Measurements from ENCODE around the gene KDM5B.
"Not testable (repeated sequence)": the region's sequence is repeated elsewhere in the genome, so short reads cannot be mapped to it uniquely, and the experiment has no call there.

Gene KDM5B

DNA sequence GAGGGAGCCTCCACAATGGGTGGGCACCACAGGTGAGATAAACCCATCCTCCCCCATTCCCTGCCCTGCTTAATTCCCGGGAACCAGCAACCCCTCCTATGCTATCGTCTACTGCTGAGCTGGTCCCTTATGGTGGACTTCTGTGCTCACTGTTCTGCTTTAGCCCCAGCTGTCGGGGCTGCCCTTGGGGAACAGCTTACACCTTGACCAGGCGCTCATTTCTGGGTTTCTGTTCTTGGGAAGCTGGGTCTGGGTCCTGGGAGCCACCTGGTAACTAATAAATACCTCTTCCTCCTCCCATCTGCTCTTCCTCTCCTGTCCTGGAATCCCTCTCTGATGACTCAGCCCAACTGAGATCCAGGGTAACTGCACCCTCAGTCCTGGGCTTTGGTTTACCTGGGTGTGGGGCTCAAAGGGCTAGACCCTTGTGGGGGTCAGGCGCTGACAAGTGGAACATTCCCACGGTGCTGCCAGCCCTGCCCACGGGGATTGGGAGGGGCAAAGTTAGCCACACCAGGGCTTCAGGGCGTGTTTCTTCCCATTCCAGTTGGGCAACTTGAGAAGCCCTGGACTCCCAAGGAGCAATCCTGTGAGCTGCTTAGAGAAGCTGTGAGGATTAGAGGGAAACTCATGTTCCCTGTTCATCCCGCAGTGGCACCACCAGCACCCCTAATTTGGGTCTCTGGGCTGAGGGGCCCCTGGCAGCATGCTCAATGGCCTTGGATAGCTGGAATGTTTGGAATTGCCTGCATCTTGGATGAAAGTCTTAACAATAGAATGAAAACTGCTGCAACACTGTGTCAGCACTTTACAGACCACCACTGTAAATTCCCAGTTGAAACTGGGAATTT is 4.2 kb upstream of the KDM5B start:
- DNase-seq, result no peak

DNA sequence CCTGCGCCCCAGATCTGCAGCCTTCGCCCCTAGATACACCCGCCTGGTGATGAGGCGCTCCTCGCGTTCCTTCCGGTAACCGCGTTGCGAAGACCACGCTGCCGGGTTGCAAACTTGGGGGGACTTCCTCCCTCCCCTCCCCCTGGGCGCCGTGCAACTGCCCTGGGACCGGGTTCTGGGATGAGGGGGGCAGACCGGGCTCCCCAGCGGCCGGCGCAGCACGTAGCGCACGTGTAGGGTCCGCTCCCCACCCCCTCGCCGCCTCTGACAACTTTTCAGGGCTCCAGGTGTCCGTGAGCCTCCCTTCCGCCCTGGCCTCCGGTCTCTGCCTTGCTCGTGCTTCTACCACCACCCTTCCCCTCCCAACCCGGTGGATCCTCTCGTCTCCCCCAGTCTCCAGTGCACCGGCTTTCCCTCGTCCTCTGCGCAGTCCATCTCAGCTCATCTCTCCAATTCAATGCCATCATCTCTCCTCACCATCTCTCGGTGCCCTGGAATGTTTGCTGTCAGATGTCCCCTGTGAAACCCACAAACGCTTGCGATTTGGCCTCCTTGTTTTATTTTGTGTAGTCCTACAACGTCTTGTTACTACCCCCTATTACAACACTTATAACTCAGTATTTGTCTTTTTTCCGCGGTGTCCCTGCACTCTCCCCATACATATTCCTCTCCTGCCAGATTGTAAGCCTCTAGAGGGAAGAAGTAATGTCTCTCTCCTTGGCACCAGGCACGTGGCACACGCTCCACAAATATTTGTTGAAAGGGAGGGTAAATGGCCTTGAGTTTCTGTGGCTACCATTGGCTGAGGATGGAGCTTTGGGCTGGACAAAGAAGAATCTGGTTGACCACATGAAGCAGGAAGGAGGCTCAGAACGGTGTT is 3.3 kb upstream of the KDM5B start:
- peak; percentile 26 for DNase-seq

DNA sequence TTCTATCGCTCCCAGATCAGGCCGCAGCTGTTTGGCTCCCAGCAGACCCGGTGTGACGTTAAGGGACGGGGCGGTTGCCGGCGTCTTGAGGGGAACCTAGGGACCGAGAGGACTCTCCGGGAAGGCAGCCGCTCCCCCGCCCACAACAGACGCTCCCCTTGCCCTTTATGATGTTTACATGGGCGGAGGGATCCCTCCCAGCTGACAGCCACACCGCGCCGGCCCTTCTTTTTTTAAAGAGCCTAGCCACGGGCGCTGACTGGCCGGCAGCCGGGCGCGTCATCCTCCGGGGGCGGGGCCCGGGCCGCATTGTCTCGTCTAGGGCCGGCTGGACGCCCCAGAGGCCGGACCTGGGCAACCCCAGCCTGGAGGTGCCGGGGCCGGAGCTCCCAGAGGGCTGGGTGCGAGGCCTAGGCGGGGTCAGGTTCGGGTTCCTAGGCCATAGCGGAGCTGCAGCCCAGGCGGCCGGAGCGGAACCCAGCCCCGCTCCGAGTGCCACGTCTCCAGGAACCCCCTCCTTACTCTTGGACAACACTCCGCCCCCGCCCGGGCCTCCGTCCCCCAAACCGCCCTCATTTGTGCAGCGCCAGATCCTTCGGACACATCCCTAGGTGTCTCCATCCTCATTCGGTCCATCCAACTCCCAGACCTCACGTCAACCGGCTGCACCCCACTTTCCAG is 2.5 kb upstream of the KDM5B start, which contains the start of gene PCAT6:
PCAT6 (plus strand) TSS at position 340 of the 681 bp plus-strand sequence.
- peak; percentile 98 for DNase-seq

DNA sequence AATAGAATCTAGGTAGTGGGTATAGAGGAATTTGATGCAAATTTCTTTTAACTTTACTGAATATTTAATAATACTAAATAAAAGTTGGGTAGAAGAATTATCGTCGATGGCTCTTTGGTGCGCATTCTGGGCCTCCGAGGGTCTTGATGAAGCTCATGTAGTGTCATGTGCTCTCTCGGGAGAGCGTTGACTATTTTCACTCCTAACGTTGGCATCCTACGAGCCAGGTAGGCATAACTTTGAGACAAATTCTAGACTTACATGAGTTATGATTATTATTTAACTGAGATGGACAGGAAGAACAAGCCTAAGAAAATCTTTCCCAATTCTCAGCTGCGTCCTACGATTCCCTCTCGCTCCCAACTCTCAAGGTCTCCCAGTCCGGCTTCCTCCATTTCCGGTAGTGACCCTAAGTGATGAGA is 2.0 kb upstream of the KDM5B start:
- no peak for DNase-seq

DNA sequence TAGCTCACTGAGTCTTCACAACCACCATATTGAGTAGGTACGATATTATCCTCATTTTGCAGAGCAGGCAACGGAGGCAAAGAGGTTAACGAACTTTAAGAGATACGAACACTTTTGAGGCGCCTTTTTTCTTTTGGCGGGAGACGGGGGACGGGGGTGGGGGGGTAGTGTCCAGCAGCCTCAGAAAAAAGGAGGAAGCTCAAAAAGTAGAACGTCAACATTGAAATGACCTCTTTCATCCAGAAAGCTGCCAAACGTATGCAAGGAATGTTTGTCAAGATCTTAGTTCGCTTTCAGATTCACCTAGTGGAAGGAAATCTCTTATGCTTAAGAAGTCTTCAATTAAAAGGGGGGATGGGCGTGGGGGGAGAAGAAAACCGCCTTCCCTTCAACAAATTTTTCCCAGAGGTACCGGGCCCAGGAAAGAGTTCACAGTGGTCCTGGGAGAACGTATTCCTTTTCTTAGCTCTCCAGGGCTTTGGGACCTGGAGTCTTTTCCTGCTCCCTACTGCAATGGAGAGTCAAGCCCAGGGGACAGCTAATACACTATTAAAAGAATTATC is 1.5 kb upstream of the KDM5B start:
- no peak for DNase-seq

GRCh38 chr1:202807451-202807925 is 733 bp downstream of the KDM5B start:
- DNase-seq, result peak; percentile 34

GRCh38 chr1:202806845-202807450 is 1.3 kb downstream of the KDM5B start:
- peak; percentile 24 for DNase-seq

GRCh38 chr1:202805886-202806844 is 2.1 kb downstream of the KDM5B start:
- DNase-seq, result no peak

DNA sequence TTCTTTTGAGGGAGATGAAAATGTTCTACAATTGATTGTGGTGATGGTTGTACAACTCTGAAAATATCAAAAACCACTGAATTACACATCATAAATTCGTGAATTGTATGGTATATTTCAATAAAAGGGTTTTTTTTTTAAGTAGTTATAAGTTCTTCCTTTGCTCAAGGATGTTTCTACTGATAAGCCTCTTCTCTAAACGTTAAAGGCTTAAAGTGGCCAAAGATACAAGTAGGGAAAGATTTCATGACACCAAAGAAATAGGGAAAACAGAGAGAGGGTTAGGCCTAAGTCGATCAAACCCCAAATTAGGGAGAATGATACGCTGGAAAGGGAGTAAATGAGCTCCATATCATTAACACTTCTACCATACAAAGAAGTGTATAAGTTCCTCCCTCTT is 4.1 kb downstream of the KDM5B start:
- DNase-seq, result no peak

DNA sequence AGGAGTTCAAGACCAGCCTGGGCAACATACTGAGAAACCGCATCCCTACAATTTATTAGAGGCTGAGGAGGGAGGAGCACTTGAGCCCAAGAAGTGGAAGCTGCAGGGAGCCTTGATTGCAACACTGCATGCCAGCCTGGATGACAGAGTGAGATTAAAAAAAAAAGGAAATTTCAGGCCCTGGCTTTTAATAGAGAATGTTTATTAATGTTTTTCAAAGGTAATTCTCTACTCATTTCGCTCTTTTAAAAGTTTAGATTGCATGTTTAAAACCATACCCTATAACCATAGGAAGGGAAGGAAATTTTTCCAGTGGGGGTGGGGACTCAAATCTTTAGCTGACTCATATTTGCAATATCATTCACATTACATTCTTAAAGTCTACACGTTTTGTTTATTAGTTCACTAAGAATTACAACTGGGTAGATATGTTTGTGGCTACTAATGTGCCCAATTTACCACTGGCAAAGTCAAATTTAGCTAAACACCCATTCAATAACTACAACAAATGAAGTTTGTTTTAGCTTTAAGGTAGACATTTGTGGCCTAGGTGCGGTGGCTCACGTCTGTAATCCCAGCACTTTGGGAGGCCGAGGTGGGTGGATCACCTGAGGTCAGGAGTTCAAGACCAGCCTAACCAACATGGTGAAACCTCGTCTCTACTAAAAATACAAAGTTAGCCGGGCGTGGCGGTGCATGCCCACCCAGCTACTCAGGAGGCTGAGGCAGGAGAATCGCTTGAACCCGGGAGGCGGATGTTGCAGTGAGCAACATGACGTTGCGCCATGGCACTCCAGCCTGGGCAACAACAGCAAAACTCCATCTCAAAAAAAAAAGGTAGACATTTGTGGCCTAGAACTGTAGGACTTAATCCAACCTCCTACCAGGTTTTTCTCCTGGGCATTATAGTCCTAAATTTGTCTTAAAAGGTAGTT is 5.0 kb downstream of the KDM5B start:
- no peak for DNase-seq

GRCh38 chr1:202802034-202802433 is 6.2 kb downstream of the KDM5B start:
- no peak for DNase-seq

DNA sequence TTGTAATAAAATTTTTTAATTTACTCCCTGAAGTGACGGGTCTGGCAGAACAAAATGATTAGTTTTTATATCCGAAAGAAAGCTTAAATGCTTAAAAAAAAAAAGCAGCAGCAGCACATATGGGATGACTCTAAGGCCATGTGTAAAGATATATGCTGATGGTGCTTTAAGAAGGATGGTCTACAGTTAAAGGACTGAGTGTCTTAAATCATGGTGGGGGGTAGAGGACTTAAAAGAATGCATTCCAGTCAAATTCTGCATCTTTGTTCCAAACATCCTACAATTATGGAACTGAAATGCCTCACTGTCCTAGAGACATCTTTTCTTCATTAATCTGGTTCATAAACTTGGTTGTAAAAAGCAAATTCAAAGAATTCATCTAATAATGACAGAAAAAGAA is 7.0 kb downstream of the KDM5B start:
- no peak for DNase-seq

DNA sequence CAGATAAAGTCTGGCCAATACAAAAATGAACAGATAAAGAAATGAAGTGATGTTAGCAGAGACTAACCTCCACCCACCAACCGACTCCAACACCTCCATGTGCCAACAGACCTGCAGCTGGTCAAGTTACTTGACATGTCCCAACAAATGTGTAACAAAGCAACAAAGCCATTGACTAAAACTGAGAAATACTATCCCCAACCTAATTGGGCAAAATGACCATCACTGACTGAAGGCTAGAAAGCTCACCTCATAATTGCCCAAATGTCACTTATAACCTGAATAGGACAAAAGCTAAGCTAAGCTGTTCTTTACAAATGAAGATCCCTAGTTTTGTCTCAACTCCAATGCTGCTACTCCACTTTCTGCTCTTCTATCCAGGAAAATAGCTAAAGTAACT is 7.5 kb downstream of the KDM5B start:
- no peak for DNase-seq

DNA sequence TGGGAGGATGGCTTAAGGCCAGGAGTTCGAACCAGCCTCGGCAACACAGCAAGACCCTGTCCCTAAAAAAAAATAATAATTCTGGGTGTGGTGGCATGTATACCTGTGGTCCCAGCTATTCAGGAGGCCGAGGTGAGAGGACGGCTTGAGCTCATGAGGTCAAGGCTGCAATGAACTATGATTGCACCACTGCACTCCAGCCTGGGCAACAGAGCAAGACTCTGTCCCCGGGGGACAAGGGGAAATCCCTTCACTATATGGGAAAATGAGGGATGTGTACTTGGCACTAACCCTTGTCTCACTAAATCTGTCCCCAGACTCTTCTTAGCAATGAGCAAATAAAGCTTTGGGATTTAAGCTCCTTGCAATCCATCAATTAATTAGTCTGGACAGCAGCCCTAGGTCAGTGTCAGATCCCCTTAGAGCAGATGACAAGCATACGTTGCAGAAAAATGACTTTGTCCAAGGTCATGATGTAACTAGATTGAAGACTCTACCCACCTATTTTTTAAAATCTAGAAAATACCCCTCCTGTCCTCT is 9.4 kb downstream of the KDM5B start:
- no peak for DNase-seq

DNA sequence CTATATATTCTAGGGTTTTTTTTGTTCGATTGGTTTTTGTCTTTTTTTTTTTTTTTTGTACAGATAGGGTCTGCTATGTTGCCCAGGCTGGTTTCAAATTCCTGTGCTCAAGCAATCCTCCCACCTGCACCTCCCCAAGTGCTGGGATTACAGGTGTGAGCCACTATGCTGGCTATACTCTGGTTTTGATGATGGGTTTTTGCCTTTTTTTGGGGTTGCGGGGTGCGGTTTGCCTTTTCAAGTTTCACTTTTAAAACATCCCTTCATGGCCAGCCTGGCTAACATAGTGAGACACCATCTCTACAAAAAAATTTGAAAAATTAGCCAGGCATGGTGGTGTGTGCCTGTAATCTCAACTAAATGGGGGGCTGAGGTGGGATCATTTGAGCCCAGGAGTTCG is 10.0 kb downstream of the KDM5B start:
- DNase-seq, result no peak

- no peak for DNase-seq
Measured at GRCh38 chr1:202796670-202797069, 11.6 kb downstream of the KDM5B start.

- not testable (repeated sequence) for DNase-seq
Measured at GRCh38 chr1:202794931-202795330, 13.3 kb downstream of the KDM5B start.

GRCh38 chr1:202794051-202794740 is 14.0 kb downstream of the KDM5B start:
- DNase-seq, result no peak

Data from NCI-H1436 (cell line).